OCI-LY1 (cell line): ENCODE results near the gene SLC1A4.

Source experiments
- EZH2 ChIP-seq: fragments of 200-600 bp; sonication (generic), shearing (Covaris generic); IDR thresholded peaks from 2 replicates; pipeline ENCODE4 v1.8.0; 2017; ENCODE audit warnings: borderline replicate concordance, mixed run types, mild to moderate bottlenecking, antibody characterized with exemption, low read length, moderate library complexity, mixed read lengths
- TF ChIP-seq, protein P1 (sequence below): fragments of 200-600 bp; sonication (generic), shearing (Covaris generic); IDR thresholded peaks from 2 replicates; pipeline ENCODE4 v1.5.1; 2017; ENCODE audit warnings: mild to moderate bottlenecking, antibody characterized with exemption, low read length, moderate library complexity, mixed read lengths

DNA sequence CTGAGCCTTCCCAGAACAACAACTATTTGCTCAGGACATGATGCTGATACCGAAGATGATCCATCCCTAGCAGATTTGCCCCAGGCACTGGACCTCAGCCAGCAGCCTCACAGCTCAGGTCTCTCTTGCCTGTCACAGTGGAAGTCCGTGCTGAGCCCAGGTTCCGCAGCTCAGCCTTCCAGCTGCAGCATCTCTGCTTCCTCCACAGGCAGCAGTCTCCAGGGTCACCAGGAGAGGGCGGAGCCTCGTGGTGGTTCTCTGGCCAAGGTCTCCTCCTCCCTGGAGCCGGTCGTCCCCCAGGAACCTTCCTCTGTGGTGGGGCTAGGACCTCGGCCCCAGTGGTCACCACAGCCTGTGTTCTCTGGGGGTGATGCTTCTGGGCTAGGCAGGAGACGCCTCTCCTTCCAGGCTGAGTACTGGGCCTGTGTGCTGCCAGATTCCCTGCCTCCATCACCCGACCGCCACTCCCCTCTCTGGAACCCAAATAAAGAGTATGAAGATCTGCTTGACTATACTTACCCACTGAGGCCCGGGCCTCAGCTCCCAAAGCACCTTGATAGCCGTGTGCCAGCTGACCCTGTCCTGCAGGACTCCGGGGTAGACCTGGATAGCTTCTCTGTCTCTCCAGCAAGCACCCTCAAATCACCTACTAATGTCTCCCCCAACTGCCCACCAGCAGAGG lies 82.4 kb downstream of the SLC1A4 start:
- TF ChIP-seq, protein P1, sequence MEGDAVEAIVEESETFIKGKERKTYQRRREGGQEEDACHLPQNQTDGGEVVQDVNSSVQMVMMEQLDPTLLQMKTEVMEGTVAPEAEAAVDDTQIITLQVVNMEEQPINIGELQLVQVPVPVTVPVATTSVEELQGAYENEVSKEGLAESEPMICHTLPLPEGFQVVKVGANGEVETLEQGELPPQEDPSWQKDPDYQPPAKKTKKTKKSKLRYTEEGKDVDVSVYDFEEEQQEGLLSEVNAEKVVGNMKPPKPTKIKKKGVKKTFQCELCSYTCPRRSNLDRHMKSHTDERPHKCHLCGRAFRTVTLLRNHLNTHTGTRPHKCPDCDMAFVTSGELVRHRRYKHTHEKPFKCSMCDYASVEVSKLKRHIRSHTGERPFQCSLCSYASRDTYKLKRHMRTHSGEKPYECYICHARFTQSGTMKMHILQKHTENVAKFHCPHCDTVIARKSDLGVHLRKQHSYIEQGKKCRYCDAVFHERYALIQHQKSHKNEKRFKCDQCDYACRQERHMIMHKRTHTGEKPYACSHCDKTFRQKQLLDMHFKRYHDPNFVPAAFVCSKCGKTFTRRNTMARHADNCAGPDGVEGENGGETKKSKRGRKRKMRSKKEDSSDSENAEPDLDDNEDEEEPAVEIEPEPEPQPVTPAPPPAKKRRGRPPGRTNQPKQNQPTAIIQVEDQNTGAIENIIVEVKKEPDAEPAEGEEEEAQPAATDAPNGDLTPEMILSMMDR: peak; percentile 44
- no peak for TF ChIP-seq EZH2
